Measurements from ENCODE around the gene KHDC3L.

The KHDC3L gene

GRCh38 chr6:73325656-73326055 lies 36.8 kb upstream of the KHDC3L start:
- TF ChIP-seq CTCF (IDR thresholded peaks at IDR 0.05; ENCODE audit: low read length) (no peak), EZH2phosphoT487 (IDR thresholded peaks at IDR 0.05; ENCODE audit: low read length) (no peak), EZH2 (optimal IDR thresholded peaks at IDR 0.05; ENCODE audit: low read depth, low read length) (no peak)

GRCh38 chr6:73328790-73329189 lies 33.7 kb upstream of the KHDC3L start:
- DNase-seq, result no peak
- no peak overlapping the region for H3K4me3 ChIP-seq (ENCODE audit: low read length)
- no peak overlapping the region for H3K27ac ChIP-seq (ENCODE audit: low read length)
- H3K4me1 ChIP-seq (ENCODE audit: low read length), result no peaks in the 10 kb centered on the region
- no peaks in the 10 kb centered on the region for H3K9me2 ChIP-seq (replicated peaks; ENCODE audit: insufficient read depth, low read length)
- no peaks in the 10 kb centered on the region for H3K36me3 ChIP-seq (replicated peaks; ENCODE audit: insufficient read depth, low read length)
- H4K20me1 ChIP-seq (ENCODE audit: insufficient read depth, low read length), result no peaks in the 10 kb centered on the region
- H3K9ac ChIP-seq (ENCODE audit: low read length), result no peak overlapping the region
- H3F3A ChIP-seq (ENCODE audit: insufficient read depth, low read length), result no peaks in the 10 kb centered on the region
- no peaks in the 10 kb centered on the region for H3K9me3 ChIP-seq (replicated peaks; ENCODE audit: insufficient read depth, low read length)
- TF ChIP-seq EZH2 (optimal IDR thresholded peaks at IDR 0.05; ENCODE audit: low read depth, low read length) (no peak), EZH2phosphoT487 (IDR thresholded peaks at IDR 0.05; ENCODE audit: low read length) (no peak), CTCF (IDR thresholded peaks at IDR 0.05; ENCODE audit: low read length) (no peak)
- H2AFZ ChIP-seq (ENCODE audit: low read length), result 0 out of 2 replicates have a peak overlapping the region, but pooled peaks have one; percentile 41
- peak overlapping the region; percentile 8; the same call in 1 of the 2 replicates for H3K4me2 ChIP-seq (ENCODE audit: low read depth, low read length)
- no peaks in the 10 kb centered on the region for H3K79me2 ChIP-seq (ENCODE audit: low read length)
- no peaks in the 10 kb centered on the region for H3K27me3 ChIP-seq (replicated peaks; ENCODE audit: insufficient read depth, low read length)

More at GRCh38 chr6:73325656-73326055, 36.8 kb upstream of the KHDC3L start:
- Histone ChIP-seq H3K9ac (ENCODE audit: low read length) (no peak overlapping the region), H4K20me1 (ENCODE audit: insufficient read depth, low read length) (no peaks in the 10 kb centered on the region), H3K36me3 (replicated peaks; ENCODE audit: insufficient read depth, low read length) (no peaks in the 10 kb centered on the region), H3K79me2 (ENCODE audit: low read length) (no peaks in the 10 kb centered on the region), H3K9me3 (replicated peaks; ENCODE audit: insufficient read depth, low read length) (no peaks in the 10 kb centered on the region), H3K27me3 (replicated peaks; ENCODE audit: insufficient read depth, low read length) (no peaks in the 10 kb centered on the region), H3F3A (ENCODE audit: insufficient read depth, low read length) (no peaks in the 10 kb centered on the region), H2AFZ (ENCODE audit: low read length) (no peak overlapping the region), H3K27ac (ENCODE audit: low read length) (no peak overlapping the region), H3K9me2 (replicated peaks; ENCODE audit: insufficient read depth, low read length) (no peaks in the 10 kb centered on the region), H3K4me3 (ENCODE audit: low read length) (no peak overlapping the region), H3K4me1 (ENCODE audit: low read length) (no peaks in the 10 kb centered on the region), H3K4me2 (ENCODE audit: low read depth, low read length) (no peak overlapping the region)
- no peak for DNase-seq

GRCh38 chr6:73329201-73329600 lies 33.3 kb upstream of the KHDC3L start:
- TF ChIP-seq CTCF (IDR thresholded peaks at IDR 0.05; ENCODE audit: low read length), result no peak
- TF ChIP-seq EZH2 (optimal IDR thresholded peaks at IDR 0.05; ENCODE audit: low read depth, low read length), result no peak
- no peak for TF ChIP-seq EZH2phosphoT487 (IDR thresholded peaks at IDR 0.05; ENCODE audit: low read length)
- Histone ChIP-seq H4K20me1 (ENCODE audit: insufficient read depth, low read length) (no peaks in the 10 kb centered on the region), H3K4me3 (ENCODE audit: low read length) (no peak overlapping the region), H3K27ac (ENCODE audit: low read length) (no peak overlapping the region), H3F3A (ENCODE audit: insufficient read depth, low read length) (no peaks in the 10 kb centered on the region), H3K36me3 (replicated peaks; ENCODE audit: insufficient read depth, low read length) (no peaks in the 10 kb centered on the region), H3K4me2 (ENCODE audit: low read depth, low read length) (peak overlapping the region; percentile 8; the same call in 1 of the 2 replicates), H3K9me2 (replicated peaks; ENCODE audit: insufficient read depth, low read length) (no peaks in the 10 kb centered on the region), H3K9ac (ENCODE audit: low read length) (no peak overlapping the region), H3K4me1 (ENCODE audit: low read length) (no peaks in the 10 kb centered on the region), H3K27me3 (replicated peaks; ENCODE audit: insufficient read depth, low read length) (no peaks in the 10 kb centered on the region), H3K79me2 (ENCODE audit: low read length) (no peaks in the 10 kb centered on the region), H3K9me3 (replicated peaks; ENCODE audit: insufficient read depth, low read length) (no peaks in the 10 kb centered on the region), H2AFZ (ENCODE audit: low read length) (peak overlapping the region; percentile 41; the same call in 1 of the 2 replicates)
- no peak for DNase-seq

Data from MM.1S (cell line).